Karpas-422 (cell line): Measurements from ENCODE around the gene RAB29. TPM values are rescaled to one million over a fixed set of nuclear protein-coding genes. Genes with fewer than 3 reads are reported as not detected.

ENCODE experiments used
- small RNA-seq: library from RNA; depleted of rRNA; stranded (forward); fragments of <200 nt; gene quantifications from one replicate; pipeline ENCODE3, GENCODE V24; 2014
- total RNA-seq: library from RNA; depleted of rRNA; stranded (reverse); fragments of >200 nt; shearing (Covaris generic); gene quantifications from 2 replicates; pipeline ENCODE4 v1.2.3, GENCODE V29; 2014; ENCODE audit warnings: low replicate concordance; rRNA removed

The RAB29 gene
- total RNA-seq, 1 experiment from 2014 or later = 3.1 TPM

Small RNAs within 50 kb of the gene (small RNA-seq; reads per million reads assigned to genes)
- not detected for gene RF00139

Other genes starting within 250 kb of the RAB29 start
- 24.4 and 57.3 TPM in 2 replicates for gene ELK4, start 143.5 kb downstream of the RAB29 start, total RNA-seq
- not detected in 2 replicates for gene SLC45A3, start 95.0 kb downstream of the RAB29 start, total RNA-seq
- 36.4 and 56.9 TPM in 2 replicates for gene NUCKS1, start 25.3 kb downstream of the RAB29 start, total RNA-seq
- gene SLC41A1, start 37.7 kb upstream of the RAB29 start, total RNA-seq = 5.1 and 8.7 TPM in 2 replicates
- gene PM20D1, start 74.7 kb upstream of the RAB29 start, total RNA-seq = 0.11 TPM in 1 of 2 replicates, not detected in the other
- not detected in 2 replicates for gene SLC26A9, start 168.0 kb upstream of the RAB29 start, total RNA-seq
- not detected in 2 replicates for gene RAB7B, start 227.9 kb upstream of the RAB29 start, total RNA-seq
- not detected in 2 replicates for gene CTSE, start 248.4 kb upstream of the RAB29 start, total RNA-seq